ENCODE measurements around the gene HSD17B7.
"Not testable (repeated sequence)": the region's sequence is repeated elsewhere in the genome, so short reads cannot be mapped to it uniquely, and the experiment has no call there.

HSD17B7 gene

DNA sequence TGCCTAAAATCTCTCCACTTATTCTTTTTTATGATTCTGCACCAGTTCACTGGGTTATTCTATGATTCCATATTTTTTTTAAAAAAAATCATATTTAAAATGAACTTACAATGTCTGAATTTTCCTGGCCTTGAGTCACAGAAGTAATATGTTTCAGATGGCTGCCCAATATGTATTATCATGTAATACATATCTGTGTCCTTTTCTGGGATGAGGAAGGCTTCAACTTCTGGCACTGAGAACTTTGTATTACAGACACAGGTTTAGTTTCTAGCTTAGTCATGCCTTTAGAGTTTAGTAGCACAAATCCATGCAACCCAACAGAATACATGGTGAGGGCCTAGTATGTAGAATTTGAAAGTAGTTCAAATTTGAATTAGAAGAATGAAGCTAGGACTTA, 7.8 kb upstream of the HSD17B7 start:
- no peaks in the 10 kb centered on the region for H3K4me1 Mint-ChIP-seq (ENCODE audit: low read depth)
- intact Hi-C loops (cut with micrococcal nuclease) = no loop called here
- H3K27ac Mint-ChIP-seq = no peak overlapping the region
- H3K9me3 Mint-ChIP-seq = no peaks in the 10 kb centered on the region
- H3K36me3 Mint-ChIP-seq (ENCODE audit: low read depth) = no peaks in the 10 kb centered on the region
- no peak overlapping the region for H3K4me3 Mint-ChIP-seq
- H3K27me3 Mint-ChIP-seq = peaks cover 12% of the 10 kb centered on the region

GRCh38 chr1:162784926-162785325, 5.6 kb upstream of the HSD17B7 start:
- H3K36me3 Mint-ChIP-seq (ENCODE audit: low read depth); H3K27me3 Mint-ChIP-seq; H3K4me1 Mint-ChIP-seq (ENCODE audit: low read depth); H3K9me3 Mint-ChIP-seq; H3K27ac Mint-ChIP-seq; intact Hi-C loops (cut with micrococcal nuclease); H3K4me3 Mint-ChIP-seq: not testable (repeated sequence)

- H3K27me3 Mint-ChIP-seq; intact Hi-C loops (cut with micrococcal nuclease); H3K4me3 Mint-ChIP-seq; H3K9me3 Mint-ChIP-seq; H3K27ac Mint-ChIP-seq; H3K4me1 Mint-ChIP-seq (ENCODE audit: low read depth): not testable (repeated sequence)
- peaks cover 12% of the 10 kb centered on the region for H3K36me3 Mint-ChIP-seq (ENCODE audit: low read depth)
Measured at GRCh38 chr1:162788783-162789182, 1.7 kb upstream of the HSD17B7 start.

DNA sequence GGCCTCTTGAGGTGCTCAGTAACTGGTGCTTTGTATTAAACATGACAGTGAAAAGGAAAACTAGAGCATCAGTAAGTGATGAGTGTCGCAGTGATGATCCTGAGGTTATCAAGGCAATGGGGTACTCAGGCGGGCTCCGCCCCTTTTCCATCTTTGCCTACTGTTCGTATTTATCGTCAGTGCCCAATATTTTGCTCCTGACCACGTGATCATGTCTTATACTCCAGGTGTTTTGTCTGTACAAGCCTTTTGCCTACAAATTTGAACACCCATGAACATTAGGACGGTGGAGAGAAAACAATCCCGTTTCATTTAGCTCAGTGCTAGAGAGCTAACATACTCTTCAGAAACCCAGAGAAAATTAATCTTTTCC, 469 bp downstream of the HSD17B7 start:
- peak overlapping the region; percentile 86 for H3K4me3 Mint-ChIP-seq
- intact Hi-C loops (cut with micrococcal nuclease); H3K27me3 Mint-ChIP-seq; H3K4me1 Mint-ChIP-seq (ENCODE audit: low read depth); H3K9me3 Mint-ChIP-seq: not testable (repeated sequence)
- peak overlapping the region; percentile 92 for H3K27ac Mint-ChIP-seq
- H3K36me3 Mint-ChIP-seq (ENCODE audit: low read depth) = peaks cover 14% of the 10 kb centered on the region

DNA sequence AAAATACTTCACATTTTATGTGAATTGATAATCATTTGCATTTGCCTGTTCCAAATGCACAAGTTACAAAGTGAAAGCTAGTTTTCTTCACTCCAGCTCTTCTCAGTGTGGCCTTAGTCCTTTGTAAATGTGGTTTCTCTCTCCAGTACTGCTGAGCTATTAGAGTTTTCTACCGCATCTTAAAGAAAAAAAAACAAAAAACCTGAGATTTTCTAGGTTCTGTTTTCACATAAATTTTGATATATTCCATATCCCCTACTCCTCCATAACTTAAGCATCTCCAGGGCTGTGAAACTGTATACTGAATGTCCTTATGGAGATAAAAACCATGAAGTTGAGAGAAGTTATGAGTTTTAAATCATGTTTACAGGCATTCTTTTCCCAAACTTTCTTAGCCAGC, 3.8 kb downstream of the HSD17B7 start:
- peaks cover 44% of the 10 kb centered on the region for H3K36me3 Mint-ChIP-seq (ENCODE audit: low read depth)
- intact Hi-C loops (cut with micrococcal nuclease); H3K9me3 Mint-ChIP-seq; H3K27ac Mint-ChIP-seq; H3K27me3 Mint-ChIP-seq; H3K4me1 Mint-ChIP-seq (ENCODE audit: low read depth); H3K4me3 Mint-ChIP-seq: not testable (repeated sequence)

DNA sequence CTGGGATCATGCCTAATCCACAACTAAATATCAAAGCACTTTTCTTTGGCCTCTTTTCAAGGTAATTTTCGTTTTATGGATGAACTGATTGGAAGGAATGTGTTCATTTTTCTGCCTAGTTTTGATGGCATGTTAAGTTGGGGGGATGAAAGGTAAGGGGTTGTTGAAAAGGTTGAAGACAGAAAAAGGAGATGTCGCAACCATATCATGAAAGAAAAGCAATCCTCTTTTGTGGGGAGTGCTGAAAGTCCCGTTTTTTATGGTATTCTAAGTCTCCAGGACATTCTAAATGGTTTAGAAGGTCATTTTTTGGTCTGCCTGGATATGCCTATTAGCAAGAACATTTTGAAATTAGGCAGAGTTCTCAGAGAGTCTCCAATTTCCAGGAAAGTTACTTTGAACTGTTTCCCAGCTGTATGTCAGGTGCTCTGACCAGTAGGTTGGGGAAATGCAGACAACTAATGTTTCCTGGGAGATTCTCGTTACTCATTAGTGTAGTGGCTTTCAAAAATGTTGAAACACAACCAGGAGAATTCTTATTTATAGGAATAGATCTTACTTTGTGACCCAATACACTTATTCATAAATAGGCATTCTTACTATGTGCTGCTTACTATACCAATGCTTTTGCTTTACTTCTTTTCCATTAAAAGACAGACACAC, 6.2 kb downstream of the HSD17B7 start:
- H3K27ac Mint-ChIP-seq; H3K4me3 Mint-ChIP-seq; intact Hi-C loops (cut with micrococcal nuclease); H3K9me3 Mint-ChIP-seq; H3K4me1 Mint-ChIP-seq (ENCODE audit: low read depth); H3K27me3 Mint-ChIP-seq: not testable (repeated sequence)
- H3K36me3 Mint-ChIP-seq (ENCODE audit: low read depth) = peaks cover 68% of the 10 kb centered on the region

GRCh38 chr1:162799995-162800830, 9.7 kb downstream of the HSD17B7 start:
- intact Hi-C loops (cut with micrococcal nuclease) = loop anchor here (5.0 kb wide), 1 partner anchor 743 kb away; no protein-coding TSS in a partner anchor
- H3K27ac Mint-ChIP-seq; H3K27me3 Mint-ChIP-seq; H3K9me3 Mint-ChIP-seq; H3K4me3 Mint-ChIP-seq; H3K4me1 Mint-ChIP-seq (ENCODE audit: low read depth): not testable (repeated sequence)
- H3K36me3 Mint-ChIP-seq (ENCODE audit: low read depth) = peaks cover 82% of the 10 kb centered on the region

DNA sequence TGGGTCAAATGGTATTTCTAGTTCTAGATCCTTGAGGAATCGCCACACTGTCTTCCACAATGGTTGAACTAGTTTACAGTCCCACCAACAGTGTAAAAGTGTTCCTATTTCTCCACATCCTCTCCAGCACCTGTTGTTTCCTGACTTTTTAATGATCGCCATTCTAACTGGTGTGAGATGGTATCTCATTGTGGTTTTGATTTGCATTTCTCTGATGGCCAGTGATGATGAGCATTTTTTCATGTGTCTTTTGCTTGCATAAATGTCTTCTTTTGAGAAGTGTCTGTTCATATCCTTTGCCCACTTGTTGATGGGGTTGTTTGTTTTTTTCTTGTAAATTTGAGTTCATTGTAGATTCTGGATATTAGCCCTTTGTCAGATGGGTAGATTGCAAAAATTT, 17.0 kb downstream of the HSD17B7 start:
- H3K27me3 Mint-ChIP-seq; intact Hi-C loops (cut with micrococcal nuclease); H3K27ac Mint-ChIP-seq; H3K4me3 Mint-ChIP-seq; H3K4me1 Mint-ChIP-seq (ENCODE audit: low read depth); H3K9me3 Mint-ChIP-seq: not testable (repeated sequence)
- H3K36me3 Mint-ChIP-seq (ENCODE audit: low read depth) = peaks cover 83% of the 10 kb centered on the region

- peaks cover 43% of the 10 kb centered on the region for H3K36me3 Mint-ChIP-seq (ENCODE audit: low read depth)
- H3K27ac Mint-ChIP-seq; H3K9me3 Mint-ChIP-seq; H3K4me1 Mint-ChIP-seq (ENCODE audit: low read depth); H3K27me3 Mint-ChIP-seq; H3K4me3 Mint-ChIP-seq; intact Hi-C loops (cut with micrococcal nuclease): not testable (repeated sequence)
Measured at GRCh38 chr1:162812357-162812756, 21.9 kb downstream of the HSD17B7 start.

GRCh38 chr1:162818136-162818535, 27.6 kb downstream of the HSD17B7 start:
- peaks cover 22% of the 10 kb centered on the region for H3K27me3 Mint-ChIP-seq
- H3K36me3 Mint-ChIP-seq (ENCODE audit: low read depth); H3K4me1 Mint-ChIP-seq (ENCODE audit: low read depth); H3K27ac Mint-ChIP-seq; H3K4me3 Mint-ChIP-seq; intact Hi-C loops (cut with micrococcal nuclease); H3K9me3 Mint-ChIP-seq: not testable (repeated sequence)

- H3K9me3 Mint-ChIP-seq; H3K27ac Mint-ChIP-seq; H3K36me3 Mint-ChIP-seq (ENCODE audit: low read depth); intact Hi-C loops (cut with micrococcal nuclease); H3K4me3 Mint-ChIP-seq; H3K4me1 Mint-ChIP-seq (ENCODE audit: low read depth): not testable (repeated sequence)
- H3K27me3 Mint-ChIP-seq = peaks cover 25% of the 10 kb centered on the region
Measured at GRCh38 chr1:162818666-162819065, 28.2 kb downstream of the HSD17B7 start.

GRCh38 chr1:162822391-162823200, 32.1 kb downstream of the HSD17B7 start:
- Mint-ChIP-seq H3K27ac (no peak overlapping the region), H3K36me3 (ENCODE audit: low read depth) (no peaks in the 10 kb centered on the region), H3K4me3 (no peak overlapping the region), H3K27me3 (peaks cover 40% of the 10 kb centered on the region), H3K4me1 (ENCODE audit: low read depth) (peaks cover 9% of the 10 kb centered on the region), H3K9me3 (no peaks in the 10 kb centered on the region)
- intact Hi-C loops (cut with micrococcal nuclease) = no loop called here

GRCh38 chr1:162823231-162823630, 32.7 kb downstream of the HSD17B7 start:
- no peak overlapping the region for H3K27ac Mint-ChIP-seq
- peaks cover 40% of the 10 kb centered on the region for H3K27me3 Mint-ChIP-seq
- no peak overlapping the region for H3K4me3 Mint-ChIP-seq
- no peaks in the 10 kb centered on the region for H3K36me3 Mint-ChIP-seq (ENCODE audit: low read depth)
- peaks cover 9% of the 10 kb centered on the region for H3K4me1 Mint-ChIP-seq (ENCODE audit: low read depth)
- intact Hi-C loops (cut with micrococcal nuclease) = no loop called here
- H3K9me3 Mint-ChIP-seq = no peaks in the 10 kb centered on the region

DNA sequence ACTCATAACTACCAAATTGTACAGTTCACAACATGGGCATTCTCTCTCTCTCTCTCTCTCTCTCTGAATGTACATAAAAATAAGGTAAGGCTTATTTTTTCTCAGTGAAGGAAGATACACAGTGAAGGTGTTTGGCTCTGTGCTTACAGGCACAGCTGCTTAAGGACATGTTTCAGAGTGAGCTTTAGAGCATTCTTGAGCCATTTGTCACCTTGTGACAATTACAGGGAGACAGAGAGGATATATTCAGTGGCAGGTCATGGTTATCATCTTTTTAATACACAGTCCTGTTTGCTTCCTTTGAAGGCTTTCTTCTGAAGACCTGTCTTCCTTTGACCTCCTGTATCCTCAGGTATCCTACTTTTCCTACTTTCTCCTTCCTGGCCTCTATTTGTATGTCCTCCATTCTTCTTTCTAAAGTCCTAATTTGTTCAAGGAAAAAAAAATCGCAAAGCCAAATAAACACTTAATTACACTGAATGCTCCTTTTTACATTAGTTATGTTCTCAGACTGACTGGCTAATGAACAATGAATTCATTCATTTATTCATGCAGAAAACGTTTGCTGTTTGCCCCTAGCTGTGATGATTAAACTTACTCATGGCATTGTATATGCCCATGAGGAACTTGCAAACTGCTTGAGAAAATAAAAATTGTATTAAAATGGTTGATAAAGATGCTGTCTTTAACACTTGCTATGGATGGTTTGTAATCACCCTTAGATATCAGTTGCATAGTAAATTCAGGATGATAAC, 33.4 kb downstream of the HSD17B7 start:
- peaks cover under 1% of the 10 kb centered on the region for H3K9me3 Mint-ChIP-seq
- no peak overlapping the region for H3K4me3 Mint-ChIP-seq
- H3K27me3 Mint-ChIP-seq = peaks cover 40% of the 10 kb centered on the region
- no peaks in the 10 kb centered on the region for H3K36me3 Mint-ChIP-seq (ENCODE audit: low read depth)
- no peak overlapping the region for H3K27ac Mint-ChIP-seq
- intact Hi-C loops (cut with micrococcal nuclease) = no loop called here
- peaks cover 9% of the 10 kb centered on the region for H3K4me1 Mint-ChIP-seq (ENCODE audit: low read depth)
